ENCODE results near the gene RBFOX2.
A peak's percentile ranks its signal among the peaks of the same experiment; 100 is the strongest.

The RBFOX2 gene

GRCh38 chr22:35852076-35852475 lies 176.5 kb downstream of the RBFOX2 start:
- DNase-seq, result no peak

DNA sequence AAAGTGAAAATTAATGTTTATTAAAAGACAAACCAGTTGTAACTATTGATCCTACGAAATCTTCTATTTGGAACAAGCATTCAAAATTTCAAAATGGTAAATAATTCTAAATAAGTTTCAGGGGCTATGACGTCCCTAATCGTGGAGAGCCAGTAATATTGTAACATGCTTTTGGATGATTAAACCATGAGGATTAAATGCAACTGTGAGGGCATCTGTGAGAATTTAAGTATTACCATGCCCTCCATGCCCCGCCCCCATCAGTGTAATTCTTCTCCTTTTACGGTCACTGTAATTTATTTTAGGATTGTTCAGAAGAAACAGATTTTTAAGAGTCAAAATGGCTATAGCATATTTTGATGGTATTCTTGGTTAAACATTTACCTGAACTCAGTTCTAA lies 177.8 kb downstream of the RBFOX2 start:
- no peak for DNase-seq

DNA sequence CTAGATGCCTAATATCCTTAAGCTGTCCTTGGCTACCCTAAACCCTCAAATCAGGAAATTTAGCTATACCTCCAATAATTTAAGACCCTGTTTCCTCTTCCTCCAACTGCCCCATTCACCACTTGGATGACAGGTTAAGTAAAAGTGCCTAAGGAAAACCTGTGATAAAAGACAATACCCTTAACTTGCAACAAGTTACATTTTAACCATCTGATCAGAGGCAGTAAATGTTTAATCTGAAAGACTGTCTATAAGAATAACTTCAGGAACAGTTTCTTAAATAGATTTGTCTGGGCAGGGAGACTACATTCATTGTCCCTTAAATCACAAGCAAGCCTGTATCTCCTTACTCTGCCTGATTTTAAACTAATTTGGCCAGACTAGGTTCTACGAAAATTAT lies 181.8 kb downstream of the RBFOX2 start:
- DNase-seq, result no peak

- DNase-seq, result no peak
Measured at GRCh38 chr22:35844886-35845285, 183.7 kb downstream of the RBFOX2 start.

DNA sequence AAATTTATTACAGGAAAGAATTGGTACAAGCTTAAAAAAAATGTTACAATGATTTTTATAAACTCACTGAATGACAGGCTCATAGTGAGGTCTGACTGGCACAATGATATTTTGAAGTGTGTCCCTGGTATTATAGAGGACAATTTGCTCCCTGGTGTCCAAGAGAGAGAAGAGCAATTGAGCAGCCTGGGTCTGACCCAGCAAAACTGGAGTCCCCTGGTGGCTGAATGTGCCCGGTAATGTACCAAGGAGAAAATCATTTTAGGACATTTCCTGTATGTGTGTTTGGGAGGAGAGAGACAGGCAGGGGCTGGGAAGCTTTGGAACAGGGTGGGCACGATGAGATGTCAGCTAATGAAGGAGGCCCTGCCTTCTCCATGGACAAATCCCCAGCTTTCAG lies 185.7 kb downstream of the RBFOX2 start:
- DNase-seq, result no peak

GRCh38 chr22:35842519-35842913 lies 186.1 kb downstream of the RBFOX2 start:
- DNase-seq, result no peak

DNA sequence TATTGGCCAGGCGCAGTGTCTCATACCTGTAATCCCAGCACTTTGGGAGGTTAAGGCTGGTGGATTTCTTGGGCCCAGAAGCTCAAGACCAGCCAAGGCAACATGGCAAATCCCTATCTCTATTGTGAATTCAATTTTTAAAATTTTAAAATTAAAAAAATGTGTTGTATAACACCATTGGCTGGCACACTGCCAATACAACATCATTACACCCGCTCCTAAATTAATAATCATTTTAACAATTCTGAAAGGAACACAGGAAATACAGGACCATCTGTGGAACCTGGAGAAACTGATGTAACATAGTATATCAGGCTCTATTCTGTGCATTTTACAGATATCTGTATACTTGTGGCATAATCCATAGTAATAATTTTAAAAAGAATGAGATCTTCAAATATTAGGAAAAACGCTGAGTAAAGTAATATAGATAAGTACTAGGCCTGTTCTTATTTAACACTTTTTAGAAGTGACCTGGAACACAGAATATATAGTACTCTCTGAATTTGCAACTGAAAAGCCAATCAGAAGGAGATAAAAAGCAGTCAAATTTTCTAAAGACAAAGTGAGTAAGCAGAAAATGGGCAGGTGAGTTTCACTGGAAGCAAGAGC lies 186.6 kb downstream of the RBFOX2 start:
- no peak for DNase-seq

DNA sequence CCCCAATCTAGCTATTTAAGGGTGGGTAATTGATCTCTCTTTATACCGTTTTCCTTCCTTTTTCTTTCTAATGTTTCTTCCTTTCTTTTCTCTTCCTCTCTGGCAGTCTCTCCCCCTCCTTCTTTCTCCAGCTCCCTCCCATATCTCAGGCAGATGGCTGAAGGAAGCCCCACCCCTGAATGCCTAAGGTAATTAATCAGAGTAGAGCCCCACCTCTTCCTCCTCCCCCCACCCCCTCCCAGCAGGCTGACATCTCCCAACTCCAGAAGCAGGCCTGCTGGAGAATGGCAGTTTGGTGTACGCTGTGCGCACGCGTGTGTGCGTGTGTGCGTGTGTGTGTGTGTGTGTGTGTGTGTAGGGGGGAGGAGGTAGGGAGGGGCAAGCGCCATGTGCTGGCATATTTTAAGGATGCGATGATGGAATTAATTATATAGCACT lies 188.3 kb downstream of the RBFOX2 start:
- DNase-seq, result peak; percentile 96

- DNase-seq, result no peak
Measured at GRCh38 chr22:35839841-35840301, 188.8 kb downstream of the RBFOX2 start.

GRCh38 chr22:35838855-35839576 lies 189.6 kb downstream of the RBFOX2 start:
- peak; percentile 56 for DNase-seq

- DNase-seq, result no peak
Measured at GRCh38 chr22:35837101-35837727, 191.4 kb downstream of the RBFOX2 start.

GRCh38 chr22:35835998-35836691 lies 192.5 kb downstream of the RBFOX2 start:
- DNase-seq, result peak; percentile 88

GRCh38 chr22:35835267-35835997 lies 193.2 kb downstream of the RBFOX2 start:
- no peak for DNase-seq

DNA sequence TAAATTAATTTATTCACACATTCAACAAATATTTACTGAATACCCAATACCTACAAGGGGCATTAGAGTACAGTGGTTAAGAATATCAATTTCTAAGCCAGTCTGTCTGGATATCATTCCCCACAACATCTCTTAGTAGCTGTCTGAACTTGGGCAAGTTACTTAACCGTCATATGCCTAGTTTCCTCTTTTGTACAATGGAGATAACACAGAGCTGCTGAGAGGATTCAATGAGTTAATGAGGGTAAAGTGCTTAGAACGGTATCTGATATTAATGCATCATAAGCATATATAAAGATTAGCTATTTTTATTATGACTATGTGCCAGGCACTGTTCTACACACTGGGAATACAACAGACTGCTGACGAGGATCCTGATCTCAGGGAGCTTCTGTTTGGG lies 194.6 kb downstream of the RBFOX2 start:
- DNase-seq, result no peak

GRCh38 chr22:35830305-35830704 lies 198.3 kb downstream of the RBFOX2 start:
- no peak for DNase-seq

DNA sequence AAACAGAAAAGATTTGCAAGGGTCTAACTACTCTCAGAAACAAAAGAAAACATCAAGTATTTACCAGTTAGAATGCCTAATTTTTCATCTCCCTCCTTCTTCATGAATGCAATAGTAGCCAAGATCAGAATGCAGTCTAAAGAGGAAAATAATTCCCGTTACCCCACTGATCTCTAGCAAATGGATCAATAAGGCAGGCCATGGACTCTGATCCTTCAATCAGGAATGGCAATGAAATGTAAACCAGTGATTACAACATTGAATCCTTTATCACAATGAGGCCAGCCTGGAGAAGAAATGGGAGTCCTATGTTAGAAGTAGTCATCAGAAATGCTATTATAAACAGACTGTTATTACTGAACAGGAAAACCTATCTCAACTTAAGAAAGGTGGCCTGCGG lies 204.4 kb downstream of the RBFOX2 start:
- DNase-seq, result no peak

DNA sequence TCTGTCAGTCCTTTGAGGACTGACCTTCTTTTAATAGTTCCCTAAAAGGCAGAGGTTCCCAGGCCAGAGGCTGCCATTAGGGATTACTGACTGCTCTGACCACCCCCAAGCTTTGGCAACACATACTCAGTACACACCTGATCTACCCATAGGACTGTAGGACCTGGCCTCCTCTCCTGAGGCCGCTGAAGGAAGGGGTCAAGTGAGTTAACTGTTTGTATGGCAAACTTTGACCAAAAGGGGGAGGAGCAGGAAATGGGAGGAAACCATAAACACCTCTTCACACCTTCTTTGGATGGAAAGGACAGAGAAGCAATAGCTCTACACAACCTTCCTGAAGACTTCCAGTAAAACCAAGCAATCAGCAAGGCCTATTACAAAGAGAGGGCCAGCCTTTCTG lies 207.0 kb downstream of the RBFOX2 start:
- no peak for DNase-seq

DNA sequence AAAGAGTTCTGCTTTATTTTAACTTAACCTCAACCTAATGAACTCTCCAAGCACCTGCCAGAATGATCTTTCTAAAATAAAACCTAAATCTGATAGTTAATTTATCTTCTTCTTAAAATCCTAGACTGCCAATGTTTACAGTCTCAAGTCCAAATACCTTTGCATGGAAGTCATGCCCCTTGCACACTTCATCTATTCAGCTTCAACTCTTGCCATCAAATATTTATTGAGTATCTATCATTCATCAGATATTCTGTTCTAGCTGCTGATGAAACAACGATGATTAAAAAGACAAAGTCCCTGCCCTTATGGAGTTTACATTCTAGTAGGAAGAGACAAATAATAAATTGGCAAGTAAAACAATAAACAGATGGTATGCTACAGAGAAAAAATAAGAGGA lies 209.2 kb downstream of the RBFOX2 start:
- DNase-seq, result no peak

- no peak for DNase-seq
Measured at GRCh38 chr22:35818897-35819296, 209.7 kb downstream of the RBFOX2 start.

DNA sequence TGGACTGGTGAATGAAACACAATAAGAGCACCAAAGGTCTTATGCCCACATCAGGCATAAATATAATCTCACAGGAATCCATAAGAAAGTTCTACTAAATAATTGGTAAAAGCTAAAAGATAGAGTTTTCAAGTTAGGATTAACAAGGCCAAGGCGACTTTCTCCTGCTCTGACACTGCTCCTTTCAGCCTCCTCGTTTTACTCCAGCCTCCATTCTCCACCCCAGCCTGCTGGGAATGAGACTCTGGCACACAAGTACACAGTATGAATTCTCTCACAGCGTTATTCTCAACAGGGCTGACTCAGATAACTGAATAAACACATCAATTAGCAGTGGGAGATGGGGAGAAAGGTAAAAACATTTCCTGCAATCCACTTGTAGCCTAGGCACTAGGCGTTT lies 216.0 kb downstream of the RBFOX2 start:
- no peak for DNase-seq

DNA sequence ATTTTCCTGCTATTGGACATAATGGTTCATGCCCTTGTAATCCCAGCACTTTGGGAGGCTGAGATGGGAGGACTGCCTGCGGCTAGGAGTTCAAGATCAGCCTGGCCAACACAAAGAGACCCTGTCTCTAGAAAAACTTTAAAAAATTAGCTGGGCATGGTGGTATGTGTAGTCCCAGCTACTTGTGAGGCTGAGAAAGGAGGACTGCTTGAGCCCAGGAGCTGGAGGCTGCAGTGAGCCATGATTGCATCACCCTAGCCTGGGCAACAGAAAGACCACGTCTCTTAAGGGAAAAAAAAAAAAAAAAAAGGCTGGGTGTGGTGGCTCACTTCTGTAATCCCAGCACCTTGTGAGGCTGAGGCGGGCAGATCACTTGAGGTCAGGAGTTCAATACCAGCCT lies 217.0 kb downstream of the RBFOX2 start:
- DNase-seq, result no peak

DNA sequence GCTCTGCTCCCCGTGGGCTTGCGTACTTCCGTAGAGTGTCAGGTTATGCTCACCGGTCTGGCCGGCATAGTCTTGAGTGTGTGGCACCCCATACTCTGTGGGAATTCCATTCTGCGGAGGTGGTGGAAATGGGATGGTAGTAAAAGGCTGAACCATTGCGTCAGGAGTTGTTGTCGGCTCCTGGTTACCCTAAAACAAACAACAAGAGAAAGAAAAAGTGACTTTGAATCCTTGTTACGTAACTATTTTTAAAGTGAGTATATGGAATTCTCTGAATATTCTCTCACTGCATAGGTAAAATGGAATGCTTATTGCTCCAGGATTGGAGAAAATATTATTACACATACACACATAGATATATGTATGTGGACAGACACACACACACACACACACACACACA lies 218.8 kb downstream of the RBFOX2 start:
- DNase-seq, result no peak

- DNase-seq, result no peak
Measured at GRCh38 chr22:35808377-35808776, 220.2 kb downstream of the RBFOX2 start.
